Tibial artery (tissue), 4 donors: ENCODE measurements around the gene NMRAL1.

Experiments
- DNase-seq, 2 donors: peaks; one replicate each; pipeline ENCODE4 v3.0.0-alpha.2; 2019
- H3K27ac ChIP-seq, 2 donors: fragments of 200-600 bp; sonication (generic) in 1 of 2; 1 replicate in 1 of 2; 2 replicates in 1 of 2; pipeline ENCODE4 v1.5.1; 2018 to 2019; ENCODE audit warnings: mild to moderate bottlenecking in 1 of 2
- H3K27me3 ChIP-seq, 2 donors: fragments of 200-600 bp; sonication (generic) in 1 of 2; one replicate each; pipeline versions ENCODE4 v1.5.1 to v1.6.0; 2016 to 2019
- H3K36me3 ChIP-seq, 3 donors: fragments of 200-600 bp; sonication (generic) in 2 of 3; one replicate each; pipeline ENCODE4 v1.5.1; 2016 to 2019; ENCODE audit warnings: mild to moderate bottlenecking in 2 of 3
- H3K4me1 ChIP-seq, 4 donors: fragments of 200-600 bp; sonication (generic) in 2 of 4; 1 replicate in 3 of 4; 2 replicates in 1 of 4; pipeline ENCODE4 v1.5.1; 2016 to 2019
- H3K4me3 ChIP-seq, 2 donors: fragments of 200-600 bp; sonication (generic) in 1 of 2; 1 replicate in 1 of 2; 2 replicates in 1 of 2; pipeline ENCODE4 v1.5.1; 2018 to 2019; ENCODE audit warnings: mild to moderate bottlenecking in 2 of 2
- H3K9me3 ChIP-seq, 3 donors: fragments of 200-600 bp; sonication (generic) in 1 of 3; one replicate each; pipeline ENCODE4 v1.5.1; 2016 to 2019
- CTCF ChIP-seq, 2 experiments: fragments of 200-600 bp in 1 of 2; fragments of 450-650 bp in 1 of 2; IDR thresholded peaks; one replicate each; pipeline ENCODE4 v1.5.1; 2017 to 2019; ENCODE audit warnings: antibody characterized with exemption in 2 of 2, mild to moderate bottlenecking in 1 of 2, moderate library complexity in 1 of 2
- intact Hi-C: fragments of 100-400 bp; cut with DNase I; formaldehyde crosslinking; loops from one replicate; pipeline ENCODE4 v1.15.0; 2023; ENCODE audit warnings: low total_unique reads

NMRAL1 gene

GRCh38 chr16:4442371-4442770 is 32.1 kb downstream of the NMRAL1 start:
- intact Hi-C loops, result no loop called here
- peaks cover 91 to 100% (median 96%) of the 10 kb centered on the region in 3 donors for H3K36me3 ChIP-seq
- no peaks in the 10 kb centered on the region for H3K27me3 ChIP-seq
- no peak overlapping the region for H3K27ac ChIP-seq
- no peak overlapping the region for H3K4me3 ChIP-seq
- no peak for TF ChIP-seq CTCF (IDR thresholded peaks at IDR 0.05)
- no peaks in the 10 kb centered on the region for H3K9me3 ChIP-seq
- no peak for DNase-seq
- H3K4me1 ChIP-seq, result no peaks in the 10 kb centered on the region

- no peak for DNase-seq
- Histone ChIP-seq H3K4me3 (no peak overlapping the region), H3K27me3 (no peaks in the 10 kb centered on the region), H3K4me1 (no peaks in the 10 kb centered on the region), H3K27ac (no peak overlapping the region), H3K9me3 (no peaks in the 10 kb centered on the region), H3K36me3 (peaks cover 62 to 81% (median 78%) of the 10 kb centered on the region in 3 donors)
- TF ChIP-seq CTCF (IDR thresholded peaks at IDR 0.05), result no peak
- intact Hi-C loops, result no loop called here
Measured at GRCh38 chr16:4437366-4437765, 37.1 kb downstream of the NMRAL1 start.

GRCh38 chr16:4435337-4436067 is 38.9 kb downstream of the NMRAL1 start:
- intact Hi-C loops, result no loop called here
- peaks cover 45 to 79% (median 66%) of the 10 kb centered on the region in 3 donors for H3K36me3 ChIP-seq

GRCh38 chr16:4433914-4434787 is 40.3 kb downstream of the NMRAL1 start:
- Histone ChIP-seq H3K9me3 (no peaks in the 10 kb centered on the region), H3K4me3 (no peak overlapping the region), H3K27ac (no peak overlapping the region), H3K4me1 (no peaks in the 10 kb centered on the region), H3K36me3 (peaks cover 36 to 66% (median 52%) of the 10 kb centered on the region in 3 donors), H3K27me3 (no peaks in the 10 kb centered on the region)
- intact Hi-C loops, result no loop called here
- DNase-seq, result no peak
- no peak for TF ChIP-seq CTCF (IDR thresholded peaks at IDR 0.05)

More at GRCh38 chr16:4435337-4436067, 38.9 kb downstream of the NMRAL1 start:
- Histone ChIP-seq H3K4me3 (no peak overlapping the region), H3K27ac (no peak overlapping the region), H3K9me3 (no peaks in the 10 kb centered on the region), H3K27me3 (no peaks in the 10 kb centered on the region), H3K4me1 (no peaks in the 10 kb centered on the region)
- no peak for TF ChIP-seq CTCF (IDR thresholded peaks at IDR 0.05)
- DNase-seq, result no peak

- no peak for TF ChIP-seq CTCF (IDR thresholded peaks at IDR 0.05)
- no peaks in the 10 kb centered on the region for H3K27me3 ChIP-seq
- no peak overlapping the region for H3K27ac ChIP-seq
- peaks cover 26 to 56% (median 45%) of the 10 kb centered on the region in 3 donors for H3K36me3 ChIP-seq
- intact Hi-C loops, result no loop called here
- no peaks in the 10 kb centered on the region for H3K9me3 ChIP-seq
- no peak for DNase-seq
- no peaks in the 10 kb centered on the region for H3K4me1 ChIP-seq
- H3K4me3 ChIP-seq, result no peak overlapping the region
Measured at GRCh38 chr16:4433228-4433627, 41.2 kb downstream of the NMRAL1 start.
